CMK (cell line): ENCODE measurements around the gene STH.
A peak's percentile ranks its signal among the peaks of the same experiment; 100 is the strongest.

Experiments used
- DNase-seq: peaks from one replicate; pipeline ENCODE4 v3.0.0-alpha.2; 2010; ENCODE audit warnings: low read depth

STH gene

GRCh38 chr17:46027048-46027975 lies 28.3 kb downstream of the STH start:
- DNase-seq = no peak

GRCh38 chr17:46027976-46028325 lies 28.9 kb downstream of the STH start:
- no peak for DNase-seq

- no peak for DNase-seq
These were observed 29.3 kb downstream of the STH start for GRCh38 chr17:46028374-46028773.

- no peak for DNase-seq
These were observed 30.0 kb downstream of the STH start for GRCh38 chr17:46028981-46029565.

GRCh38 chr17:46029627-46030026 lies 30.6 kb downstream of the STH start:
- no peak for DNase-seq

GRCh38 chr17:46030752-46031151 lies 31.7 kb downstream of the STH start:
- DNase-seq = no peak

- no peak for DNase-seq
These were observed 32.4 kb downstream of the STH start for GRCh38 chr17:46031440-46031839.

GRCh38 chr17:46031920-46032319 lies 32.9 kb downstream of the STH start:
- no peak for DNase-seq

- no peak for DNase-seq
These were observed 33.9 kb downstream of the STH start for GRCh38 chr17:46032909-46033308.

- no peak for DNase-seq
These were observed 34.3 kb downstream of the STH start for GRCh38 chr17:46033392-46033791.

- no peak for DNase-seq
These were observed 36.2 kb downstream of the STH start for GRCh38 chr17:46035112-46035818.

GRCh38 chr17:46036491-46036890 lies 37.4 kb downstream of the STH start:
- DNase-seq = no peak

GRCh38 chr17:46037722-46038255 lies 38.7 kb downstream of the STH start:
- no peak for DNase-seq

GRCh38 chr17:46038414-46038813 lies 39.4 kb downstream of the STH start:
- no peak for DNase-seq

GRCh38 chr17:46038937-46039336 lies 39.9 kb downstream of the STH start:
- no peak for DNase-seq

GRCh38 chr17:46039592-46040186 lies 40.6 kb downstream of the STH start:
- DNase-seq = no peak

GRCh38 chr17:46042246-46042645 lies 43.2 kb downstream of the STH start:
- no peak for DNase-seq

- DNase-seq = no peak
These were observed 43.9 kb downstream of the STH start for GRCh38 chr17:46042925-46043324.

GRCh38 chr17:46043606-46044005 lies 44.6 kb downstream of the STH start:
- no peak for DNase-seq

GRCh38 chr17:46044286-46044928 lies 45.4 kb downstream of the STH start:
- DNase-seq = peak; percentile 12

- no peak for DNase-seq
These were observed 45.9 kb downstream of the STH start for GRCh38 chr17:46044989-46045388.

GRCh38 chr17:46045639-46046038 lies 46.6 kb downstream of the STH start:
- DNase-seq = no peak
